Measurements from ENCODE around the gene ATP1A1. TPM values are rescaled to one million over a fixed set of nuclear protein-coding genes. Genes with fewer than 3 reads are reported as not detected.

Gene ATP1A1
- total and polyA plus RNA-seq, 9 donors, result 106 to 388 (median 196) TPM

DNA sequence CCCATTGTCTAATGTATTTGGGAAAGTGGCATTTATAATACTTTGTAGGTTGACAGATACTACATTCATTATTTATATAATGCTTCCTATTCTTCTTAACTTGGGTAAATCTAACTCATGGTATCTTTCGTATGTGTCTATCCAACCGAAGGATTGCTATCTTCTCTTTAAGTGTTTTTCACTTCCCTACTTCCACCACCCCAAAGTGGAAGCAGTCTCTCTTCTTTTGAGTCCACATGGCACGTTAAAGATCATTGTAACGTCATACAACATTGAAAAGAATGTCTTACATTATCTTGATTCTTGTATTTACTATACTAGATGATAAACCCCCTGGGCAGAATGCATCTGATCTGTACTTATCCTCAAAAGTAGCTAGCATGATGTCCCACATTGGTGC is 21.2 kb downstream of the ATP1A1 start:
- no peaks in the 10 kb centered on the region for H3K27me3 ChIP-seq
- 90 to 91% (median 90%) methylated on average over 4 of the region's 4 CpGs for WGBS, 3 donors
- intact Hi-C loops (cut with DNase I), result no loop called here
- no peak for TF ChIP-seq POLR2A (IDR thresholded peaks at IDR 0.05)
- no peaks in the 10 kb centered on the region for H3K36me3 ChIP-seq
- H3K4me1 ChIP-seq (ENCODE audit: insufficient read depth), result no peaks in the 10 kb centered on the region
- H3K4me3 ChIP-seq, result no peak overlapping the region
- H3K27ac ChIP-seq, result no peak overlapping the region
- no peak for DNase-seq
- H3K9me3 ChIP-seq, result no peaks in the 10 kb centered on the region

DNA sequence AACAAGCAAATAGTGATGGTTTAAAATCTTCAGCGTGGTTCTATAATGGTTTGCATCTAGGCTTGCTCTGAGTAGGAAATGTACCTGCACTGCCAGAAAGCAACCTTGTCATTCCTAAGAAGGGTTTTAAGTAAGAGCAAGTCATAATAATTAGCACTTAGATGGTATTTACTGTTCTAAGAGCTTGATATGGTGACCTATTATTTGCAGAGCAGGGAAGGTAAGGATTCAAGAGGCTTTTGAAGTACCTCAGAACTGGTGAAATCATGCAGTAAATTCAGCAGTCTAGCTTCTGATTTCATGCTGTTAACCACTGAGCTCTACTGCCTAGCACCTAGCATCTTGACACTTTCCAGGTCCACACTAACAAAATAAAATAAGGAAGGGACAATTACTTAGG is 23.7 kb downstream of the ATP1A1 start:
- H3K27me3 ChIP-seq, result no peaks in the 10 kb centered on the region
- no peak for TF ChIP-seq POLR2A (IDR thresholded peaks at IDR 0.05)
- no peaks in the 10 kb centered on the region for H3K36me3 ChIP-seq
- intact Hi-C loops (cut with DNase I), result no loop called here
- no peak for DNase-seq
- H3K4me3 ChIP-seq, result no peak overlapping the region
- no peaks in the 10 kb centered on the region for H3K9me3 ChIP-seq
- H3K27ac ChIP-seq, result no peak overlapping the region
- H3K4me1 ChIP-seq (ENCODE audit: insufficient read depth), result no peaks in the 10 kb centered on the region
- WGBS, 3 donors, result 88 to 95% (median 93%) methylated on average over 1 of the region's 1 CpG

DNA sequence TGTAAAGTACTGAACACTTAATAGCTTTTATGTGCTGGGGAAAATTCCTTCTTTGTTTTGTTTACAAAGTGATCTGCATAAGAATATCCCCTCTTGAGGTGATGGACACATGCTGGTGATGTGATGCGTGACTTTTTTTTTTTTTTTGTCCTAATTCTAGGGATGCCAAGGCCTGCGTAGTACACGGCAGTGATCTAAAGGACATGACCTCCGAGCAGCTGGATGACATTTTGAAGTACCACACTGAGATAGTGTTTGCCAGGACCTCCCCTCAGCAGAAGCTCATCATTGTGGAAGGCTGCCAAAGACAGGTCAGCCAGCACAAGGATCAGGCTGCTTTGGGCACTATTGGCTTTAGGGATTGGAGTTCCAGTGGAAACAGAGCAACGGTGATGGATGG is 24.7 kb downstream of the ATP1A1 start:
- Histone ChIP-seq H3K27ac (no peak overlapping the region), H3K4me3 (no peak overlapping the region), H3K36me3 (no peaks in the 10 kb centered on the region), H3K9me3 (no peaks in the 10 kb centered on the region), H3K27me3 (no peaks in the 10 kb centered on the region), H3K4me1 (ENCODE audit: insufficient read depth) (no peaks in the 10 kb centered on the region)
- no peak for DNase-seq
- no peak for TF ChIP-seq EP300 (IDR thresholded peaks at IDR 0.05)
- no peak for TF ChIP-seq POLR2A (IDR thresholded peaks at IDR 0.05)
- TF ChIP-seq, protein P1, sequence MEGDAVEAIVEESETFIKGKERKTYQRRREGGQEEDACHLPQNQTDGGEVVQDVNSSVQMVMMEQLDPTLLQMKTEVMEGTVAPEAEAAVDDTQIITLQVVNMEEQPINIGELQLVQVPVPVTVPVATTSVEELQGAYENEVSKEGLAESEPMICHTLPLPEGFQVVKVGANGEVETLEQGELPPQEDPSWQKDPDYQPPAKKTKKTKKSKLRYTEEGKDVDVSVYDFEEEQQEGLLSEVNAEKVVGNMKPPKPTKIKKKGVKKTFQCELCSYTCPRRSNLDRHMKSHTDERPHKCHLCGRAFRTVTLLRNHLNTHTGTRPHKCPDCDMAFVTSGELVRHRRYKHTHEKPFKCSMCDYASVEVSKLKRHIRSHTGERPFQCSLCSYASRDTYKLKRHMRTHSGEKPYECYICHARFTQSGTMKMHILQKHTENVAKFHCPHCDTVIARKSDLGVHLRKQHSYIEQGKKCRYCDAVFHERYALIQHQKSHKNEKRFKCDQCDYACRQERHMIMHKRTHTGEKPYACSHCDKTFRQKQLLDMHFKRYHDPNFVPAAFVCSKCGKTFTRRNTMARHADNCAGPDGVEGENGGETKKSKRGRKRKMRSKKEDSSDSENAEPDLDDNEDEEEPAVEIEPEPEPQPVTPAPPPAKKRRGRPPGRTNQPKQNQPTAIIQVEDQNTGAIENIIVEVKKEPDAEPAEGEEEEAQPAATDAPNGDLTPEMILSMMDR (IDR thresholded peaks at IDR 0.05), result no peak
- intact Hi-C loops (cut with DNase I), result no loop called here
- WGBS, 3 donors, result 74 to 84% (median 77%) methylated on average over 5 of the region's 5 CpGs

DNA sequence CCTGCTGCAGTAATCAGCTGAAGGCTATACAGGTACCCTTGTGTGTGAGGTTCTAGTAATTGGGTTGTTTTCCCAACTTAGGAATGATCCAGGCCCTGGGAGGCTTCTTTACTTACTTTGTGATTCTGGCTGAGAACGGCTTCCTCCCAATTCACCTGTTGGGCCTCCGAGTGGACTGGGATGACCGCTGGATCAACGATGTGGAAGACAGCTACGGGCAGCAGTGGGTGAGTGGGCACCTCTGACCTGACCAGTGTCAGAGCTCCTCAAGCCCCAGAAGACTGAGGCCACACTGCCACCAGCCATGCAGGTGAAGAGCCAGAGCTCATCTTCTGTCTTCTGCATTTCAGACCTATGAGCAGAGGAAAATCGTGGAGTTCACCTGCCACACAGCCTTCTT is 27.7 kb downstream of the ATP1A1 start:
- no peaks in the 10 kb centered on the region for H3K36me3 ChIP-seq
- H3K27ac ChIP-seq, result no peak overlapping the region
- no peaks in the 10 kb centered on the region for H3K4me1 ChIP-seq (ENCODE audit: insufficient read depth)
- DNase-seq, result no peak
- TF ChIP-seq POLR2A (IDR thresholded peaks at IDR 0.05) (no peak), EP300 (IDR thresholded peaks at IDR 0.05) (no peak)
- TF ChIP-seq, protein P1 (IDR thresholded peaks at IDR 0.05), result no peak
- H3K9me3 ChIP-seq, result no peaks in the 10 kb centered on the region
- intact Hi-C loops (cut with DNase I), result no loop called here
- 91 to 93% (median 92%) methylated on average over 6 of the region's 6 CpGs for WGBS, 3 donors
- no peak overlapping the region for H3K4me3 ChIP-seq
- no peaks in the 10 kb centered on the region for H3K27me3 ChIP-seq

DNA sequence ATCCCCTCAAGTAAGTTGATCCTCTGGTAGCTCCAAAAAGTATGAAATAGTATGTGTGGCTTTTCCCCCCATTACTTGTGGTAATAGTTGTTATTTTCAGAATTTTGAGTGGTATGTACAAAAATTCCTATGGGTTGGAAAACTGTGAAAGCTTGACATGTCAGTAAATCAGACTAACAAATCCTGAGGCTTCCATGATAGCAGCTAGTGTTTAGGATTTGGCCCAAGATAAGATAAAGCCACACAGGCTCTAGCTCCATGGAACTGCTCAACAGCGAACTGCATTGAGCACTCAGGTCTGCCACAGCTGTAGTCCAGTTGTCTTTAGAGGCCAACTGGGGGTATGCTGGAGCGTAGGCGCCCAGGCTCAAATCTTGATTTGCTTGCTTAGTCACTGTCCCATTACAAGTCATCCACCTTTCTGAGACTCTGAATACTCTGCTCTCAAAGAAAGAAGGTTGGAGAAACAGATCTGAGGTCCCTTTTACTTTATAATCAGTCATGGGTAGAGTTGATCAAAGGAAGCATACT is 28.7 kb downstream of the ATP1A1 start:
- no peak for DNase-seq
- no peaks in the 10 kb centered on the region for H3K27me3 ChIP-seq
- H3K4me3 ChIP-seq, result no peak overlapping the region
- H3K27ac ChIP-seq, result no peak overlapping the region
- H3K4me1 ChIP-seq (ENCODE audit: insufficient read depth), result no peaks in the 10 kb centered on the region
- no peak for TF ChIP-seq POLR2A (IDR thresholded peaks at IDR 0.05)
- TF ChIP-seq, protein P1 (IDR thresholded peaks at IDR 0.05), result no peak
- no peak for TF ChIP-seq EP300 (IDR thresholded peaks at IDR 0.05)
- WGBS, 3 donors, result 90 to 100% (median 99%) methylated on average over 3 of the region's 3 CpGs
- H3K9me3 ChIP-seq, result no peaks in the 10 kb centered on the region
- H3K36me3 ChIP-seq, result no peaks in the 10 kb centered on the region
- intact Hi-C loops (cut with DNase I), result no loop called here

Measured in ovary (tissue), 9 donors.